HG03354 (cell line): ENCODE data around the gene KRT31.
"Not testable (repeated sequence)": the region's sequence is repeated elsewhere in the genome, so short reads cannot be mapped to it uniquely, and the experiment has no call there.

Source experiments
- ATAC-seq: cut with Tn5 transposase; IDR thresholded peaks from one replicate; pipeline ENCODE4 v1.9.1; 2021; ENCODE audit warnings: mild to moderate bottlenecking; ENCODE audit not compliant: unreplicated experiment, poor library complexity, severe bottlenecking

The KRT31 gene

GRCh38 chr17:41396996-41397660 lies at the start of gene KRT31:
Gene KRT31 (minus strand): TSS chr17:41397608. CDS start chr17:41397539, 69 bp downstream.
- no peak for ATAC-seq

GRCh38 chr17:41446806-41447205 lies 49.4 kb upstream of the KRT31 start:
- ATAC-seq, result no peak

GRCh38 chr17:41444640-41445039 lies 47.2 kb upstream of the KRT31 start:
- no peak for ATAC-seq

- no peak for ATAC-seq
These were observed 46.8 kb upstream of the KRT31 start for GRCh38 chr17:41444186-41444585.

GRCh38 chr17:41442739-41443138 lies 45.3 kb upstream of the KRT31 start:
- ATAC-seq, result no peak

- no peak for ATAC-seq
These were observed 43.2 kb upstream of the KRT31 start, which contains the start of gene KRT38 for GRCh38 chr17:41440531-41441033. Gene KRT38 (minus strand): TSS chr17:41440983. CDS start chr17:41440921, 62 bp downstream.

GRCh38 chr17:41439375-41439774 lies 42.0 kb upstream of the KRT31 start:
- ATAC-seq, result no peak

GRCh38 chr17:41437769-41438168 lies 40.4 kb upstream of the KRT31 start:
- no peak for ATAC-seq

- no peak for ATAC-seq
These were observed 39.8 kb upstream of the KRT31 start for GRCh38 chr17:41437254-41437653.

GRCh38 chr17:41434415-41434814 lies 37.0 kb upstream of the KRT31 start:
- ATAC-seq, result no peak

GRCh38 chr17:41434005-41434404 lies 36.6 kb upstream of the KRT31 start:
- no peak for ATAC-seq

- no peak for ATAC-seq
These were observed 36.2 kb upstream of the KRT31 start for GRCh38 chr17:41433586-41433985.

GRCh38 chr17:41430376-41430775 lies 33.0 kb upstream of the KRT31 start:
- not testable (repeated sequence) for ATAC-seq

GRCh38 chr17:41429667-41430066 lies 32.3 kb upstream of the KRT31 start:
- no peak for ATAC-seq

GRCh38 chr17:41428591-41429291 lies 31.3 kb upstream of the KRT31 start:
- ATAC-seq, result no peak

GRCh38 chr17:41424111-41424635 lies 26.8 kb upstream of the KRT31 start, which contains the start of gene KRT37:
Gene KRT37 (minus strand): TSS chr17:41424585. CDS start chr17:41424523, 62 bp downstream.
- ATAC-seq, result no peak

- ATAC-seq, result not testable (repeated sequence)
These were observed 25.2 kb upstream of the KRT31 start for GRCh38 chr17:41422586-41422985.

GRCh38 chr17:41421617-41422016 lies 24.2 kb upstream of the KRT31 start:
- ATAC-seq, result no peak

- no peak for ATAC-seq
These were observed 23.7 kb upstream of the KRT31 start for GRCh38 chr17:41421116-41421515.

GRCh38 chr17:41420134-41420533 lies 22.7 kb upstream of the KRT31 start:
- no peak for ATAC-seq

GRCh38 chr17:41419716-41420115 lies 22.3 kb upstream of the KRT31 start:
- no peak for ATAC-seq
